ENCODE measurements around the gene RALGDS.

RALGDS gene

GRCh38 chr9:133166392-133166791, 45.4 kb upstream of the RALGDS start:
- no peak overlapping the region for H3K4me3 ChIP-seq (ENCODE audit: low read depth, low read length)
- DNase-seq (ENCODE audit: low read depth): no peak
- TF ChIP-seq CTCF (IDR thresholded peaks at IDR 0.05; ENCODE audit: low read depth, low read length, missing control alignments): no peak

- DNase-seq (ENCODE audit: low read depth): no peak
- no peak for TF ChIP-seq CTCF (IDR thresholded peaks at IDR 0.05; ENCODE audit: low read depth, low read length, missing control alignments)
- no peak overlapping the region for H3K4me3 ChIP-seq (ENCODE audit: low read depth, low read length)
Observed at GRCh38 chr9:133165452-133165730, 44.4 kb upstream of the RALGDS start.

GRCh38 chr9:133164191-133164590, 43.2 kb upstream of the RALGDS start:
- peak overlapping the region; percentile 70 for H3K4me3 ChIP-seq (ENCODE audit: low read depth, low read length)
- no peak for DNase-seq (ENCODE audit: low read depth)
- no peak for TF ChIP-seq CTCF (IDR thresholded peaks at IDR 0.05; ENCODE audit: low read depth, low read length, missing control alignments)

- peak within 1 kb of the TSS; percentile 70 for H3K4me3 ChIP-seq (ENCODE audit: low read depth, low read length)
- DNase-seq (ENCODE audit: low read depth): no peak
- no peak for TF ChIP-seq CTCF (IDR thresholded peaks at IDR 0.05; ENCODE audit: low read depth, low read length, missing control alignments)
Observed at GRCh38 chr9:133163504-133164172, 42.6 kb upstream of the RALGDS start, which contains the start of gene GBGT1. TSS of gene GBGT1 (minus strand) at chr9:133163914. CDS start at chr9:133162412, 1,502 bp downstream.

GRCh38 chr9:133162861-133163503, 41.9 kb upstream of the RALGDS start:
- TF ChIP-seq CTCF (IDR thresholded peaks at IDR 0.05; ENCODE audit: low read depth, low read length, missing control alignments): no peak
- DNase-seq (ENCODE audit: low read depth): no peak
- H3K4me3 ChIP-seq (ENCODE audit: low read depth, low read length): peak overlapping the region; percentile 70

- H3K4me3 ChIP-seq (ENCODE audit: low read depth, low read length): no peak overlapping the region
- no peak for TF ChIP-seq CTCF (IDR thresholded peaks at IDR 0.05; ENCODE audit: low read depth, low read length, missing control alignments)
Observed at GRCh38 chr9:133161547-133161950, 40.5 kb upstream of the RALGDS start.

More at GRCh38 chr9:133161547-133161950, 40.5 kb upstream of the RALGDS start:
- no peak for DNase-seq (ENCODE audit: low read depth)
